HCT116 (cell line): ENCODE data around the gene ZNF181.

Source experiments
- ELF1 ChIP-seq: IDR thresholded peaks from 2 replicates; pipeline ENCODE4 v1.6.1; 2012; ENCODE audit warnings: low read depth, borderline replicate concordance
- POLR2A ChIP-seq: IDR thresholded peaks from 2 replicates; pipeline ENCODE4 v1.7.0; 2011; ENCODE audit warnings: borderline replicate concordance; ENCODE audit not compliant: insufficient read depth, insufficient read length; ENCODE audit errors: extremely low read depth
- POLR2AphosphoS5 ChIP-seq: IDR thresholded peaks from 2 replicates; pipeline ENCODE4 v1.6.1; 2011; ENCODE audit warnings: mild to moderate bottlenecking, low read depth, low read length, moderate library complexity
- ZBTB33 ChIP-seq: IDR thresholded peaks from 2 replicates; pipeline ENCODE4 v1.6.1; 2011; ENCODE audit warnings: mild to moderate bottlenecking, low read length, moderate library complexity; ENCODE audit not compliant: insufficient replicate concordance; ENCODE audit errors: extremely low read depth
- ZNF274 ChIP-seq: fragments of 200-500 bp; sonication (Bioruptor generic); IDR thresholded peaks from 2 replicates; pipeline ENCODE4 v1.6.1; 2014; ENCODE audit warnings: mild to moderate bottlenecking, low read depth, low read length, inconsistent platforms

GRCh38 chr19:34778342-34778741 is 44.3 kb downstream of the ZNF181 start:
- no peak for TF ChIP-seq POLR2A
- no peak for TF ChIP-seq ZBTB33
- no peak for TF ChIP-seq ZNF274
- no peak for TF ChIP-seq POLR2AphosphoS5
- TF ChIP-seq ELF1, result no peak
